ENCODE measurements around the gene PRIMA1.

PRIMA1 gene

DNA sequence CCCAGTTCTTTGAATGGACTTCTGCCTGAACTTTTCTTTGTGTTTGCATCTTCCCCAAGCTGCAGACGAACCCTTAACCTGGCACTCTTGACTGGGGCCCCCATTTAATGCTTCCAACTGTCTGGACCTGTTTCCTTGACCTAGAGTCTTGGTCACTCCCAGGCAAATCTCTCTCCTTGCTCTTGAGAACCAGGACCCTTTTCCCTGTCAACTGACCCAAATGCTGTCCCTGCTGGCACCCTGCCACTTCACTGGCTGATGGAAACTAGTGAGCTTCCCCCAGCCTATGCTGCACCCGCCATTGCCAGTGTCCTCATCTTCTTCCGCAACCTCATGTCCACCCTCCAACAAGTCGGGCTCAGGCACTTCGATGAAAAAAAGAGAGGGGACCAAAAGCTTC, 79.5 kb downstream of the PRIMA1 start:
- no peak for DNase-seq

DNA sequence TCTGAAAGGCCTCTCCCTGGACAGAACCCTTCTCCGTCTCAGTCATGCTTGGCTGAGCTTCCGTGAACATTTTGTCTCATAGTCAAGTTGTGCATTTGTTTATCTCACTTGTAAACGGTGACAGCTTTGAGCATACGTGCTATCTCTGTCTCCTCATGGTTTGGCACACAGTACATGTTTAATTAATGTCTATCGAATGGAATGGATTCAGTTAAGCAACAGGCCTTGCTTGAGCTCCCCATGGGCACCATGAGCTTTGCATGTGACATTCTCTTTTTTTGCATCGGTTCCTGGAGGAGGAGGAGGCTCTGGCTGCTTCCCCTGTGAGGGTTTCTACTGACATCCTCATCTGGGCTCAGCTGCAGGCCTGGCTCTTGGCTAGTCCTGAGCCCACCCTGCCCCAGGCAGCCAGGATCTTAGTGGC, 80.0 kb downstream of the PRIMA1 start:
- DNase-seq, result no peak

GRCh38 chr14:93707475-93707874, 80.8 kb downstream of the PRIMA1 start:
- DNase-seq, result no peak

DNA sequence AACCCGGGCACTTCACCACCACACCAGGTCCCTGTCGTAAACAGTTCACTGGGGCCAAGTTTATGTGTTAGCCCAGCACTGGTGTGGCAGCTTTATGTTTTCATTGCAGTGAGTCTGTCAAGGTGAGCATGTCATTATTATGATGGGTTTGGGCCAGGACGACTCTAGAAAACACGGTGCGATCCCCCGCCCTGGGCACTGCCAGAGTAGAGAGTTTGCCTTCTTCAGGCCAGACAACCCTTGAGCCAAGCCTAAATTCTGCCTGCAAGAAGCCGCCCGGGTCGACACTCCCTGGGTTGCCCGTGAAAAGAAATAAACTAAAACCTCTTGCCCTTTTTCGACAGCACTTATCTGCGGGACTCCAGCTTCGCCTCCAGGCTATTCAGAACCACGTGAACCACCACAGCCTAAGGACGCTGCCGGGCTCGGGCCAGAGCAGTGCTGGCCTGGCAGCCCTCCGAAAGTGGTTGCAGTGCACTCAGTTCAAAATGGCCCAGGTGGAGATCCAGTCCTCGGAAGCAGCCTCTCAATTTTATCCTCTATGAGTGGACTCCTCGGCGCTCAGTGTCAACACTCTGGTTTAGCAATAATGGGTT, 81.8 kb downstream of the PRIMA1 start:
- DNase-seq, result no peak

DNA sequence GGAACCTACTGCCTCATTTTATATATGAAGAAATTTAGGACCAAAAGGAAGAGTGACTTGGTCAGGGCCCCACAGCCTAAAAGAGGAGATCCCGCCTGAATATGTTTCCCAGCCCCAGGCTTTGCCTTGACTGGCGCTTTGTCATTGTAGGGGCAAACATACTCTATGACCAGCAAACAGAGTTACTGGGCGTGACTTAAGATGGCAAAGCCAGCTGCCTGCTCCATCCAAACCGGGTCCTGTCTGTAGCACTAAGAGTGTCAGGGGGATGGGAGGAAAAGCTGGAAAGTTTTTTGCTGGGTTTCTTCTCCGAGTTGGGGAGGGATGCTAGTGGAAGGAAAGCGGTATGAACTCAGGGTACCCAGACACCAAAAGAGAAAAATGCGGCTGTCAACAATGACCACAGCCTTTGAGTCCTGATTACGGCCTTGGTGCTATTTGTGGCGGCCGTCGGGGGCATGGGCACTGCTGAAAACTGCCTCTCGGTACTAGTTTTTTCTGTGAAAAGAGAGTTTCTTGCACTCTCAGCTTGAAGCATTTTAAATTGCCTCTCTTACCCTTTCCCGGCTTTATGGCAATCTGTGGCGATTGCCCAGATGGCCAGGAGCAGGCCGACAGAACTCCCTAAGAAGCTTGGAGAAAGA, 82.7 kb downstream of the PRIMA1 start:
- DNase-seq, result no peak

- no peak for DNase-seq
Measured at GRCh38 chr14:93703941-93704340, 84.3 kb downstream of the PRIMA1 start.

- no peak for DNase-seq
Measured at GRCh38 chr14:93702946-93703345, 85.3 kb downstream of the PRIMA1 start.

- DNase-seq, result no peak
Measured at GRCh38 chr14:93701562-93701961, 86.7 kb downstream of the PRIMA1 start.

DNA sequence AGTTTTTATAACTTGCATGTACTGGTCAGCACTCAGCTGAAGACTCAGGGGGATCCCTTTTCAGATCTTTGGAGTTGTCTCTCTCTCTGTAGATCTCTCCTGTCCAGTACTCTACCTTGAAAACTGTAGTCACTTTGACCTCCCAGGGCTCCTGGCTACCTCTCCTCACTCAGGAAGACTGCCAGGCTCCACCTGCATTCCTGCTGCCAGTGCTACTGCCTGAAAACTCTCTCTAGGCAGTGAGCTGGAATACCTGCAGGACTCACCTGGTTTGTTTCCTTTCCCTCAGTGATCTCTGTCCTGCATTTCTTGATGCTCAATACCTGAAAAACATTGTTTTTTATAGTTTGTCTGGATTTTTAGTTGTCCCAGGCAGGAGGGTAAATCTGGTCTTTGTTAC, 87.4 kb downstream of the PRIMA1 start:
- no peak for DNase-seq

- DNase-seq, result no peak
Measured at GRCh38 chr14:93693914-93694313, 94.4 kb downstream of the PRIMA1 start.

DNA sequence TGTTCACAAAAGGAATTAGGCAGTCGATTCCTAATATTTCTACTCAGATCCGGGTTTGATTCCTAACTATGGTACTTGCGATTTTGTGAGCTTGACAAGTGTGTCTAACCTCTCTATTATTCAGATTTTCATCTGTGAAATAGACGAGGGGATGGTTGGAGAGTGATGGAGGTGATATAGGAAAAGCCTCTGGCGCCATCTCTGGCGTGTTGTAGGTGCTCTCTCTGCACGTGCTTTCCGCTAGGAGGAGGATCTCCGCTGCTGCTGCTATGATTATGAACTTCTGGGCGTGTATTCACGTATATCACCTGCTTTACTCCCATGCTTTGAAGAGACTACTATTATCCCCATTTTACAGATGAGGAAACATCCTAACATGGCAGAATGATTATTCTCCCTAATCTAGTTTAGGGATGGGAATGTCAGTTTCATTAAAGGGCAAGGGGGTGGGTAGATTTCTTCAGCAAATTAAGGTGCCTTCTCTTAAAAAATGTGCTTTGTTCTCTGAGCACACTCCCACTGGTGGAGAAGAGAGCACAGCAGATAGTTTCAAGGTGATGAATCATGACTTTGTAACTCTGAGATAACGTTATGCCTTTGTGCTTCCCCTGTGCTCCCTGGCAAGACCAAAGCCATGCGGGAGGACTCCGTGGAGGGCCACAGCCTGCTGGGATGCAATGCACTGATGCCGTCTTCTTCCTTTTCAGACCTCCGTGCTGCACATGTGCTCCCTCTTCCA, 97.1 kb downstream of the PRIMA1 start:
- no peak for DNase-seq

DNA sequence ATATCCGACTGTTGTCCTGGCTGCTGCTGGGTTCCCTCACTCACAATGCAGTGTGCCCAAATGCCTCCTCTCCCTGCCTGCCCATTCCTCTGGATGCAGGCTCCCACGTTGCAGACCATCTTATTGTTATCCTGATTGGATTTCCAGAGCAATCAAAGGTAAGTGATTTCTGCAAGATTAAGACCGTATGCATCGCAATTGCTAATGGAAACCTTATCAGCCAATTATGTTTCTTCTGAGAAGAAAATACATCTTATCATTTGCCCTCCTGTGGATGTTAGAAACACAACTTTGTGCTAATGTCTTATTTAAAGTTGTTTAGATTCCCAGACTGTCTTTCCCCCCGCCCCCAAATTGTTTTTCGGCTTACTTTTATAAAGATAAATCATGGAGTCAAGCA, 98.1 kb downstream of the PRIMA1 start:
- no peak for DNase-seq

DNA sequence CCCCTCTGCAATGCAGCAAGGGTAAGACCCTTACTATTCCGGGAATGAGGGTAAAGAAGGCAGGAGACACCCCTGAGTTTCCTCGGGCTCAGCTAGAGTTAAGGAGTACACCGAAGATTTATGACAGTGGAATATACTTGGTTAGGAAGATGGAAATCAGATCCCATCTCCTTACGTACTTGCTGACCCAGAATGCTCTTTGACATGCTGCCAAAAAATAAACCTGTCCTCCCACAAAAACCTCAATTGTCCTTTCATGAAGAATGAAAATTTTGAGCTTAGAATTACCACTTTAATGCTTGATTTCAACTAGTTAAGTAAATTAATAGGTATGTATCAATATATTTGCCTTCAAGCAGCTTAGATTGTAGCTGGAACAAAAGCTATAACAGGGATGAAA, 99.5 kb downstream of the PRIMA1 start:
- DNase-seq, result no peak

- DNase-seq, result no peak
Measured at GRCh38 chr14:93688239-93688666, 100.0 kb downstream of the PRIMA1 start.

GRCh38 chr14:93686268-93686667, 102.0 kb downstream of the PRIMA1 start:
- DNase-seq, result no peak

GRCh38 chr14:93685121-93685895, 103.0 kb downstream of the PRIMA1 start:
- DNase-seq, result no peak

GRCh38 chr14:93683226-93683625, 105.1 kb downstream of the PRIMA1 start:
- DNase-seq, result peak; percentile 0

GRCh38 chr14:93682459-93682858, 105.8 kb downstream of the PRIMA1 start:
- DNase-seq, result no peak

DNA sequence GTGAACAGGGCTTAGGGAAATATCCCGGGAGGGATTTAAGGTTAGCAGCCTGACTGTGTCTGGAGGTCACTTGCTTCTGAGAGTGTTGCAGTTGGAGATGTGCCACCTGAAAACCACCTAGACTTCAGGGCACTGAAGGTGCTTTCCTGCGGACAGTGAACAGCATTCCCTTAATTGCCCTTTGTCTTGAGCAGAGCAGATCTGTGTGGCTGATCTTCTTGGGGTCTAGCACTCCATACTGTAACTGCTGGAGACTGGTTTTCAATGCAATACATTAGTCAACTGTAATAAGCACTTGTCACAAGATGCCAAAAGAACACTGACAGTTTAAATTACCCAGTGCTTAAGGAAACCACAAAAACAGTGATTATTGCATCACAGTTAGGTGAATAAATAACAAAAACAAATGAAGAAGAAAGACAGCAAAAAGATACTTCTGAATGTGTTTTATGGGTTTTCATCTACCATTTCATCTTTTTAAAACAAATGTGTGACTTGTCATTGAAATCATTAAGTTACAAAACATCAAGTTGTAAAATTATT, 111.8 kb downstream of the PRIMA1 start:
- no peak for DNase-seq

DNA sequence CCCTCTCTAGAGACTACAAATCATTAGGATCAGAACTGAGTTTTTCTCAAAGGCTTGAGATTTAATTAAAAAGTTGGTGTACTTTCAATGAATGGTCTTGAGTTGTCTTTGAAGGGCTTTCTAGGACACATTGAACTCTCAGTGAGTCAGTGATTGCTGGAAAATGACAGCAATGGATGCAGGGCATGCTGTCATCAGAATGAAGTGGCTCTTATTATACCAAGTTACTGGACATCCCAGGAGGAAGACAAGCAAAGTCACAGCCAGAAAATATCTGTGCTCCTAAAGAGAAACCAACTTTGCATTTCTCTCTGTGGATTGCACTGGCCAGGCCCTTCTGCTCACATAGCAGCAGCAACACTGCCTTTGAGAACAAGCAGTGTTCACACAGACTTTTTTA, 112.6 kb downstream of the PRIMA1 start:
- DNase-seq, result no peak

- DNase-seq, result no peak
Measured at GRCh38 chr14:93674343-93674742, 113.9 kb downstream of the PRIMA1 start.

DNA sequence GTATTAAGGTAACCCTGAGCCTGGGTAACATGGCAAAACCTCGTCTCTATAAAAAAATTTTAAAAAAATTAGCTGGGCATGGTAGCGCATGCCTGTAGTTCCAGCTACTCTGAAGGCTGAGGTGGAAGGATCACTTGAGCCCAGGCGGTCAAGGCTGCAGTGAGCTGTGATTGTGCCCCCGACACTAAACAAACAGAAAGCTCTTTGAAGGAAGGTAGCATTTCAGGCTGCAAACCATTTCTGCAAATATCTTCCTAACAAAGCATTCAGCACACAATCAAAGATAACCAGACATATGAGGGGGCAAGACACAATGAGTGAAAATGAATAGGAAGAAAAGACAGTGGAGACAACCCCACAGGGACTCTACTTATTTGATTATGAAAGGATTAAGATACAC, 118.7 kb downstream of the PRIMA1 start:
- DNase-seq, result no peak
